Mucosa of descending colon (tissue), 3 donors: ENCODE results near the gene PDSS2. TPM values are rescaled to one million over a fixed set of nuclear protein-coding genes. Genes with fewer than 3 reads are reported as not detected.

Experiments used
- ATAC-seq: fragments of 200-7000 bp; cut with Tn5 transposase; one replicate; pipeline ENCODE4 v1.9.1; 2020; ENCODE audit warnings: mild to moderate bottlenecking, moderate library complexity
- DNase-seq, 3 donors: peaks; one replicate each; pipeline ENCODE4 v3.0.0-alpha.2; 2020
- H3K36me3 ChIP-seq: fragments of 200-600 bp; one replicate; pipeline ENCODE4 v1.8.0; 2021; ENCODE audit warnings: low read depth, mild to moderate bottlenecking
- H3K4me1 ChIP-seq: fragments of 200-600 bp; one replicate; pipeline ENCODE4 v1.8.0; 2021; ENCODE audit warnings: low read depth, mild to moderate bottlenecking
- H3K4me3 ChIP-seq: fragments of 200-600 bp; one replicate; pipeline ENCODE4 v1.8.0; 2021; ENCODE audit warnings: mild to moderate bottlenecking
- H3K9me3 ChIP-seq: fragments of 200-600 bp; one replicate; pipeline ENCODE4 v1.8.0; 2021; ENCODE audit warnings: mild to moderate bottlenecking
- intact Hi-C, 2 donors: fragments of 100-400 bp; cut with DNase I in 1 of 2; cut with micrococcal nuclease in 1 of 2; formaldehyde crosslinking; loops; one replicate each; pipeline versions ENCODE4 v1.11.0 to v1.11.1; 2022; cut with DNase I, micrococcal nuclease
- total RNA-seq, 3 donors: library from RNA; stranded (reverse); fragmentation: NEBNext Ultra II Directional in 2 of 3; extraction: Animal tissue kit (Norgen Biotek cat#: 25700) in 2 of 3; gene quantifications; one replicate each; pipeline versions ENCODE4 v1.2.1 to v1.2.4, GENCODE V29; 2021 to 2023
- TF ChIP-seq, protein P1 (sequence below): fragments of 200-600 bp; IDR thresholded peaks from one replicate; pipeline ENCODE4 v1.8.0; 2022; ENCODE audit warnings: antibody characterized with exemption, mild to moderate bottlenecking
- donor health status: DM: no; HTN: no; CAD: no; lungs with moderate emphysema.
- donor health status: DM: no; HTN: no; CAD: no.
- donor health status: DM: no; HTN: yes; CAD: no.

Gene PDSS2
- total RNA-seq, 3 donors from 2014 or later: 16.2 to 26.3 (median 25.6) TPM

DNA sequence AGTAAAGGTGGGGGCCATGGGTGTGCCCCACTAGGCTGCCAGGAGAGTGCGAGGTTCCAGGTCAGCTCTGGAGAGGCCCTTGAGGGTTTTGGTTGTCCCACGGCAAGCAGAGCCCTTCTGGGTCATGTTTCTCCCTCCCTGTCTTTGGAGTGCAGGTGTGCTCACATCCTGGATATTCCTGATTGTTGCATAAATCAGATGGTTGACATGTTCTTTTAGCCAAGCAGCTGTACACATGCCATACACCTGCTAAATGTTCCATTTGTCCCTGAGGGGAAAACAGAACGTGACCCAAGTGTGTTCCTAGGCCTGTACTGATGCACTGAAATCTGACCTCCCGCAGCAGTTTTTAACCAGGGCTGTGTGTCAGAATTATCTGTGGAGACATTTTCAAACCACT, 266.5 kb downstream of the PDSS2 start:
- Histone ChIP-seq H3K36me3 (no peaks in the 10 kb centered on the region), H3K4me3 (no peak overlapping the region), H3K9me3 (no peaks in the 10 kb centered on the region), H3K4me1 (no peaks in the 10 kb centered on the region)
- TF ChIP-seq, protein P1, sequence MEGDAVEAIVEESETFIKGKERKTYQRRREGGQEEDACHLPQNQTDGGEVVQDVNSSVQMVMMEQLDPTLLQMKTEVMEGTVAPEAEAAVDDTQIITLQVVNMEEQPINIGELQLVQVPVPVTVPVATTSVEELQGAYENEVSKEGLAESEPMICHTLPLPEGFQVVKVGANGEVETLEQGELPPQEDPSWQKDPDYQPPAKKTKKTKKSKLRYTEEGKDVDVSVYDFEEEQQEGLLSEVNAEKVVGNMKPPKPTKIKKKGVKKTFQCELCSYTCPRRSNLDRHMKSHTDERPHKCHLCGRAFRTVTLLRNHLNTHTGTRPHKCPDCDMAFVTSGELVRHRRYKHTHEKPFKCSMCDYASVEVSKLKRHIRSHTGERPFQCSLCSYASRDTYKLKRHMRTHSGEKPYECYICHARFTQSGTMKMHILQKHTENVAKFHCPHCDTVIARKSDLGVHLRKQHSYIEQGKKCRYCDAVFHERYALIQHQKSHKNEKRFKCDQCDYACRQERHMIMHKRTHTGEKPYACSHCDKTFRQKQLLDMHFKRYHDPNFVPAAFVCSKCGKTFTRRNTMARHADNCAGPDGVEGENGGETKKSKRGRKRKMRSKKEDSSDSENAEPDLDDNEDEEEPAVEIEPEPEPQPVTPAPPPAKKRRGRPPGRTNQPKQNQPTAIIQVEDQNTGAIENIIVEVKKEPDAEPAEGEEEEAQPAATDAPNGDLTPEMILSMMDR: no peak
- intact Hi-C loops: no loop called here
- DNase-seq: no peak
- no peak for ATAC-seq

DNA sequence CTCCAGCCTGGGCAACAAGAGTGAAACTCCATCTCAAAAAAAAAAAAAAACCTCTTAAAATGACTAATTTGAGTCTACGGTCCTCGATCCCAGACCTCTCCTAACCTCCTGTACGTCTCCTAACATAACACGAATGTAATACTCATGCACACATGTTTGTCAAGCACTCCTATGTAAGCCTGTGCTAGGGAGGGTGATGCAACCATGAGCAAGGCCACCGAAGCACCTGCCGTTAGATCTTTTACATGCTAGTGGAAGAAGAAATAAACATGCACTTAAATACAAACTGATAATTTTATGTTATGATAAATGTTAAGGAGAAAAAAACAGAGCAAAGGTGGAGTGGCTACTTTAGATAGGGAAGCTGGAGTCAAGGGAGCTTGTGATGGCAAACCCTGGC, 271.7 kb downstream of the PDSS2 start:
- Histone ChIP-seq H3K4me1 (no peaks in the 10 kb centered on the region), H3K4me3 (no peak overlapping the region), H3K36me3 (no peaks in the 10 kb centered on the region), H3K9me3 (no peaks in the 10 kb centered on the region)
- DNase-seq (no peak), ATAC-seq (no peak)
- intact Hi-C loops: no loop called here
- TF ChIP-seq, protein P1: no peak

- Histone ChIP-seq H3K4me1 (no peaks in the 10 kb centered on the region), H3K9me3 (no peaks in the 10 kb centered on the region), H3K36me3 (no peaks in the 10 kb centered on the region), H3K4me3 (no peak overlapping the region)
- ATAC-seq (no peak), DNase-seq (no peak)
- intact Hi-C loops: no loop called here
- TF ChIP-seq, protein P1: no peak
These were observed 273.3 kb downstream of the PDSS2 start for GRCh38 chr6:107186047-107186446.

- intact Hi-C loops: no loop called here
- Histone ChIP-seq H3K4me1 (no peaks in the 10 kb centered on the region), H3K36me3 (no peaks in the 10 kb centered on the region), H3K9me3 (no peaks in the 10 kb centered on the region), H3K4me3 (no peak overlapping the region)
- DNase-seq (peak in 1 of 3 donors; percentile 11), ATAC-seq (peak; percentile 38)
- TF ChIP-seq, protein P1: no peak
These were observed 273.9 kb downstream of the PDSS2 start for GRCh38 chr6:107185391-107185970.

DNA sequence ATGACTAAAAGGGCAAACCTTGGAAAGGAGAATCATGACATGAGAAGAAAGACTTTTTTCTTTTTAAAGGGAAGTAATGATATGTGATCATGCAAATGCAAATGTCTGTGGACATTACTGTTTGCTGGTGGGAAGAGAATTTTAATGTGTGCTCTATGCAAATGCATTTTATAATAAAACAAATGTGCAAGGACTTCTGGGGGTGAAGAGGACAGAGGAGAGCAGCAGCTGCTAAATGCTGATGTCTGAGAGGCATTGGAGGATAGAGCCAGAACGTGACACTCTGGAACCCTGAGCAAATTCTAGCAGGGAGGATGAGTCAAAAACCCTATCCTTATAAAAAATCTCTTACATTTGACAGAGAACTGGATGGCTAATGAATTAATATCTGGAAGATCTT, 274.9 kb downstream of the PDSS2 start:
- TF ChIP-seq, protein P1: no peak
- intact Hi-C loops: no loop called here
- DNase-seq: no peak

GRCh38 chr6:107180099-107180498, 279.3 kb downstream of the PDSS2 start:
- no peaks in the 10 kb centered on the region for H3K36me3 ChIP-seq
- no peaks in the 10 kb centered on the region for H3K9me3 ChIP-seq
- DNase-seq (no peak), ATAC-seq (no peak)
- no peaks in the 10 kb centered on the region for H3K4me1 ChIP-seq
- H3K4me3 ChIP-seq: no peak overlapping the region
- TF ChIP-seq, protein P1: no peak
- intact Hi-C loops: no loop called here

More for the DNA sequence above, 274.9 kb downstream of the PDSS2 start:
- Histone ChIP-seq H3K4me3 (no peak overlapping the region), H3K36me3 (no peaks in the 10 kb centered on the region), H3K9me3 (no peaks in the 10 kb centered on the region), H3K4me1 (no peaks in the 10 kb centered on the region)
- ATAC-seq: no peak
